NCI-H146 (cell line): ENCODE measurements around the gene IL3RA.
A peak's percentile ranks its signal among the peaks of the same experiment; 100 is the strongest.
"Not testable (repeated sequence)": the region's sequence is repeated elsewhere in the genome, so short reads cannot be mapped to it uniquely, and the experiment has no call there.

Source experiments
- DNase-seq: peaks from one replicate; lab custom pipeline; 2025; lab: John Stamatoyannopoulos, UW

Gene IL3RA

GRCh38 chrX:1336331-1336943 lies at the start of gene IL3RA:
Gene IL3RA, plus strand, starts transcription at chrX:1336785. Its CDS starts 4,981 bp downstream, at chrX:1341766.
- no peak for DNase-seq

GRCh38 chrX:1289535-1289934 lies 47.0 kb upstream of the IL3RA start:
- DNase-seq = no peak

GRCh38 chrX:1291110-1291740 lies 45.4 kb upstream of the IL3RA start:
- DNase-seq = no peak

- no peak for DNase-seq
These were observed 43.9 kb upstream of the IL3RA start for GRCh38 chrX:1292575-1293290.

- no peak for DNase-seq
These were observed 42.1 kb upstream of the IL3RA start for GRCh38 chrX:1294301-1295067.

GRCh38 chrX:1295550-1295949 lies 41.0 kb upstream of the IL3RA start:
- no peak for DNase-seq

GRCh38 chrX:1297591-1297990 lies 39.0 kb upstream of the IL3RA start:
- DNase-seq = not testable (repeated sequence)

GRCh38 chrX:1300449-1300848 lies 36.1 kb upstream of the IL3RA start:
- no peak for DNase-seq

- DNase-seq = no peak
These were observed 31.2 kb upstream of the IL3RA start for GRCh38 chrX:1305411-1305810.

- no peak for DNase-seq
These were observed 29.5 kb upstream of the IL3RA start for GRCh38 chrX:1306909-1307625.

GRCh38 chrX:1307626-1308340 lies 28.8 kb upstream of the IL3RA start:
- DNase-seq = no peak

- no peak for DNase-seq
These were observed 28.1 kb upstream of the IL3RA start for GRCh38 chrX:1308476-1308875.

GRCh38 chrX:1308917-1309316 lies 27.7 kb upstream of the IL3RA start:
- DNase-seq = not testable (repeated sequence)

- DNase-seq = no peak
These were observed 22.8 kb upstream of the IL3RA start for GRCh38 chrX:1313788-1314187.

GRCh38 chrX:1316527-1316926 lies 20.1 kb upstream of the IL3RA start:
- DNase-seq = no peak

- no peak for DNase-seq
These were observed 14.9 kb upstream of the IL3RA start for GRCh38 chrX:1321674-1322073.

GRCh38 chrX:1322393-1322792 lies 14.2 kb upstream of the IL3RA start:
- DNase-seq = no peak

GRCh38 chrX:1323315-1323714 lies 13.3 kb upstream of the IL3RA start:
- DNase-seq = peak; percentile 10

GRCh38 chrX:1325515-1326116 lies 11.0 kb upstream of the IL3RA start:
- no peak for DNase-seq

GRCh38 chrX:1327651-1328304 lies 8.8 kb upstream of the IL3RA start:
- no peak for DNase-seq
